ENCODE measurements around the gene TRIM44. TPM values are rescaled to one million over a fixed set of nuclear protein-coding genes. Genes with fewer than 3 reads are reported as not detected.

TRIM44 gene
- total RNA-seq, 4 donors from 2014 or later = 6.8 to 32.0 (median 13.5) TPM

DNA sequence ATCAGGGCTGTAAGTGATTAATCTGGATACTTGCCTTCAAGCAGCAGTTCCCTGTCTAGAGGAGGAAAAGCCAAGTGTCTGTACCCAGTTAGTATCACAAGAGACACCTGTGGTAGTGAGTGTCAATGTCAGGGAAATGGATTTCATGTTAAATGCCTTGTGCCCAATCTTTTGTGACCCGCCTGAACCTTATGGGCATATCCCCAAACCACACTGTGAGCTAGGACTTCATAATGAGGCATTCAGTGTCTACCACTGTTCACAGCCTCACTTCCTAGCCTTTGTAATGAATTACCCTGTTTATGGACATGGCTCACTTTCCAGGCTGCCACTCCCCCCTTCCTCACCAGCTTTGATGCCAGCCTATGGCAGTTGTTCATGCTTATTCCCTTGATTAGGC is 125.1 kb downstream of the TRIM44 start:
- no peak for DNase-seq
- WGBS, 2 donors = 70 to 100% methylated on average over 1 of the region's 1 CpG
- no peaks in the 10 kb centered on the region for H3K27me3 ChIP-seq

DNA sequence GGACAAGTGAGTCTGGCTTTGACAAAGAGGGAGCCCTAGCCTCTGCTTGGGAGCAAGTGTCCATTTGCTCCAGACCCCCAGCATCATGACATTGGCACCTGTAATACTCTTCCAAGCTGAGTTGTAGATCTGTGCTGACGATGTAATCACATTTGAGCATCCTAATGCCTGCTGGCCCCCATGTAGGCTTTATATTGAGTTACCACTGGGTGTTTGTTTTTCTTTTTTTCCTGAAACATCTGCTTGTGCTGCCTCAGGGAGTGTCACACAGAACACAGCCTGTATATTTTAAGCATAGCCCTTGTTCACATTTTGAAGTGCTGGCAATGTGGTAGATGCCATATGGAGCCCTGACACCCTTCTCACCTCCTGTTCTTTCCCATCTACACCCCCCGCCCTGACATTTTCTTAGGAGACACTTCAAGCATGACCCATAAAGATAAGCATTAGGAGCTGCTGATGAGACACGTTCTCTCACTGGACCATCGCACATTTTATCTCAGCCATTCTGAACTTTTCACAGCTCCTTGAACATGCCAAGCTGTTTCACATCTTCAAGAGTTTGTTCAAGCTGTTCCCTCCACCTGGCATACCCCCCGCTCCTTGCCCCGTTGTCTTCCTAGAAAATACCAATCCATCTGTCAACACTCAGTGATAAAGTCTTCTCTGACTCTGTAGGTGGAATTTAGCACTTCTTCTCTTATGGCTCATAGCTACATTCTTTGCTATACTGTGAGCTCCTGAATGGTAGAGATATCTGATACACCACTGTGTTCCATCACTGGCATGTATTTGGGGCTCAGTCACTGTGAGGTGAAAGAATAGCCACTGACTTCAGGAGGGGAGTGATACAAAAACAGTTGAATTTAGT is 128.7 kb downstream of the TRIM44 start:
- H3K4me1 ChIP-seq = peaks cover 5 to 27% (median 8%) of the 10 kb centered on the region in 3 donors
- H3K4me3 ChIP-seq = no peak overlapping the region
- no peak for DNase-seq
- TF ChIP-seq, protein P1, sequence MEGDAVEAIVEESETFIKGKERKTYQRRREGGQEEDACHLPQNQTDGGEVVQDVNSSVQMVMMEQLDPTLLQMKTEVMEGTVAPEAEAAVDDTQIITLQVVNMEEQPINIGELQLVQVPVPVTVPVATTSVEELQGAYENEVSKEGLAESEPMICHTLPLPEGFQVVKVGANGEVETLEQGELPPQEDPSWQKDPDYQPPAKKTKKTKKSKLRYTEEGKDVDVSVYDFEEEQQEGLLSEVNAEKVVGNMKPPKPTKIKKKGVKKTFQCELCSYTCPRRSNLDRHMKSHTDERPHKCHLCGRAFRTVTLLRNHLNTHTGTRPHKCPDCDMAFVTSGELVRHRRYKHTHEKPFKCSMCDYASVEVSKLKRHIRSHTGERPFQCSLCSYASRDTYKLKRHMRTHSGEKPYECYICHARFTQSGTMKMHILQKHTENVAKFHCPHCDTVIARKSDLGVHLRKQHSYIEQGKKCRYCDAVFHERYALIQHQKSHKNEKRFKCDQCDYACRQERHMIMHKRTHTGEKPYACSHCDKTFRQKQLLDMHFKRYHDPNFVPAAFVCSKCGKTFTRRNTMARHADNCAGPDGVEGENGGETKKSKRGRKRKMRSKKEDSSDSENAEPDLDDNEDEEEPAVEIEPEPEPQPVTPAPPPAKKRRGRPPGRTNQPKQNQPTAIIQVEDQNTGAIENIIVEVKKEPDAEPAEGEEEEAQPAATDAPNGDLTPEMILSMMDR (IDR thresholded peaks at IDR 0.05) = no peak
- no peak for TF ChIP-seq POLR2A (IDR thresholded peaks at IDR 0.05)
- intact Hi-C loops (cut with DNase I) = no loop called here
- WGBS, 2 donors = 76% methylated on average over 6 of the region's 6 CpGs
- H3K27me3 ChIP-seq = no peaks in the 10 kb centered on the region
- H3K36me3 ChIP-seq = peaks cover 0 to 3% (median 0%) of the 10 kb centered on the region in 3 donors
- H3K27ac ChIP-seq = no peak overlapping the region
- H3K9me3 ChIP-seq = no peaks in the 10 kb centered on the region

More for the DNA sequence above, 125.1 kb downstream of the TRIM44 start:
- intact Hi-C loops (cut with DNase I) = no loop called here
- no peak overlapping the region for H3K27ac ChIP-seq
- peaks cover 0 to 4% (median 0%) of the 10 kb centered on the region in 3 donors for H3K36me3 ChIP-seq
- no peak overlapping the region for H3K4me3 ChIP-seq
- H3K9me3 ChIP-seq = no peaks in the 10 kb centered on the region
- TF ChIP-seq, protein P1 (IDR thresholded peaks at IDR 0.05) = no peak
- TF ChIP-seq POLR2A (IDR thresholded peaks at IDR 0.05) = no peak
- peaks cover 5 to 37% (median 12%) of the 10 kb centered on the region in 3 donors for H3K4me1 ChIP-seq

DNA sequence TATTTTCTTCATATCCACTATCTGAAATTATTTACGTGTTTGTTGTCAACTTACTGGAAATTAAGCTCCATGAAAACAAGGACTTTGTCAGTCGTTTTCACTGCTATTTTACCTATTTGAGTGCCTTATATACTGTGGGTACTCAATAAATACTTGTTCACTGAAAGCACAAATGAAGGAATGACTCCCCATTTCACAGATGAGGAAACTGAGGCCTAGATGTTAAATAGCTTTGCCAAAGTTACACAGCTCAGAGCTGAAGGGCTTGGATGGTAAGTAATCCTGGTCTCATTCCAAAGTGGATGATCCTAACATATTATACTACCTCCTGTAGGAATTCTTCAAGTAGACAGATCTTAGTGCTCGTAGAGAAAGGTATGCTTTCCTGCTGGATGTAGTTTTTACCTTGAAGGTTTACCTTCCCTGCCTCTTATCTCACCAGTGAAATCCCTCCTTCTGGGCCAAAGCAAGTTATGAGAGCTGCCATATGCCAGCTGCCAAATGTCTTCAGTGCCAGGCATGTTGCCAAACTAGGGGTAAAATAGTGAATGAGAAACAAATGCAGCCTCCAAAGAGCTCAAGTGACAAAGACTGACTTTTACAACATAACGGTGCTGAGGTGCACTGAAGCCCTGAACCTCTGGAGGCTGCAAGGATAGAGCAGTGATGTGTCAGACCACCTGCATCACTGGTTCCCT is 129.7 kb downstream of the TRIM44 start:
- Histone ChIP-seq H3K36me3 (no peaks in the 10 kb centered on the region), H3K4me1 (peaks cover 3 to 24% (median 5%) of the 10 kb centered on the region in 3 donors), H3K4me3 (no peak overlapping the region), H3K9me3 (no peaks in the 10 kb centered on the region), H3K27ac (no peak overlapping the region), H3K27me3 (no peaks in the 10 kb centered on the region)
- TF ChIP-seq, protein P1 (IDR thresholded peaks at IDR 0.05) = no peak
- no peak for TF ChIP-seq POLR2A (IDR thresholded peaks at IDR 0.05)
- 76 to 83% methylated on average over 4 of the region's 4 CpGs for WGBS, 2 donors
- DNase-seq = no peak
- intact Hi-C loops (cut with DNase I) = no loop called here

DNA sequence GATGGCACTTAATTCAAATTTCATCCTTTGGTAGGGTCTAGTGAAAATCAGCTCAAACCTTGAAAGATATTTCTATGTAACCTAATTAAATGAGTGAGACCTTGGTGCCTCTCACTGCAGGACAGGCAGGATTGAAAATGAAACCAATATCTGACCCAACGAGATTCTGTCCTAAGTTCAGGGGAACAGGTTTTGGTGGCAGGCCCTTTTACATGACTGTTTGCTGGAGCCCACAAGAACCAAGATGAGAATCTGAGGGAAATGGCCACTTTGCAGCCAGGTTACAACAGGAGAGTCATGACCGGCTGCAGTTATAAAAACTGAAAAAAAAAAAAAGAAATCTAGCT is 130.2 kb downstream of the TRIM44 start:
- Histone ChIP-seq H3K27me3 (no peaks in the 10 kb centered on the region), H3K4me1 (peaks cover 3 to 19% (median 5%) of the 10 kb centered on the region in 3 donors), H3K36me3 (no peaks in the 10 kb centered on the region), H3K4me3 (no peak overlapping the region), H3K9me3 (no peaks in the 10 kb centered on the region), H3K27ac (no peak overlapping the region)
- intact Hi-C loops (cut with DNase I) = no loop called here
- TF ChIP-seq, protein P1 (IDR thresholded peaks at IDR 0.05) = no peak
- TF ChIP-seq POLR2A (IDR thresholded peaks at IDR 0.05) = no peak
- 65 to 79% methylated on average over 2 of the region's 2 CpGs for WGBS, 2 donors
- DNase-seq = no peak

DNA sequence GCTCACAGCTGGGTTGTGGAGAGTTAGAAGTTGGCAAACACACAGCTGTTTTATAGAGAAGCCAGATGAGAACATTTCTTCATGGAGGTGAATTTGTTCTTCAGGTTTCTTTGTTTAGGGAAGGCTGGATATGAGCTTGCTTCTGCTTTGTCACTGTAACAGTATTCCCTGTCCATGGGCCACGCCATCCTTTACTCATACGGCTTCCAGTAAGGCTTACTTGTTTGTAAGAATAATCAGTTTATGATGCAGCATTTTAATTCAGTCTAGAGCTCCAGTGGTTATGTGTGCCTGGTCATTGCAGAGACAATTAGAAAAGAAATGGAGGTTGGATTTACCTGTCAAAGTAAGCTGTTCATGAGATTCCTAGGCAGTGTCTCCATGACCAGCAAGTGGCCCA is 131.8 kb downstream of the TRIM44 start:
- Histone ChIP-seq H3K27ac (no peak overlapping the region), H3K27me3 (no peaks in the 10 kb centered on the region), H3K4me3 (no peak overlapping the region), H3K36me3 (no peaks in the 10 kb centered on the region), H3K4me1 (peaks cover 0 to 20% (median 0%) of the 10 kb centered on the region in 3 donors), H3K9me3 (no peaks in the 10 kb centered on the region)
- 81 to 87% methylated on average over 2 of the region's 2 CpGs for WGBS, 2 donors
- TF ChIP-seq, protein P1 (IDR thresholded peaks at IDR 0.05) = no peak
- no peak for TF ChIP-seq POLR2A (IDR thresholded peaks at IDR 0.05)
- intact Hi-C loops (cut with DNase I) = no loop called here
- DNase-seq = no peak

Data from esophagus squamous epithelium (tissue), 5 donors.